K562 (cell line): ENCODE results near the gene SLC25A5. TPM values are rescaled to one million over a fixed set of nuclear protein-coding genes. Genes with fewer than 3 reads are reported as not detected.

Source experiments
- CGGBP1 ChIP-seq: fragments of 250-450 bp; sonication (Bioruptor Pico); IDR thresholded peaks from 2 replicates; pipeline ENCODE4 v1.9.0; 2021; ENCODE audit warnings: mild to moderate bottlenecking
- EGR1 ChIP-seq: fragments of 450-650 bp; conservative IDR thresholded peaks from 2 replicates; pipeline ENCODE4 v1.6.1; 2017; ENCODE audit warnings: mild to moderate bottlenecking
- ERF ChIP-seq: fragments of 450-650 bp; formaldehyde crosslinking; IDR thresholded peaks from 2 replicates; pipeline ENCODE4 v1.4.0; 2020; ENCODE audit warnings: mild to moderate bottlenecking, mixed read lengths
- HMG20A ChIP-seq: fragments of 450-650 bp; formaldehyde crosslinking; conservative IDR thresholded peaks from 2 replicates; pipeline ENCODE4 v1.4.0; 2020; ENCODE audit warnings: mild to moderate bottlenecking, mixed read lengths
- NCOA2 ChIP-seq, 2 experiments: fragments of 450-650 bp; IDR thresholded peaks; 2 replicates each; pipeline ENCODE4 v1.6.1; 2018; ENCODE audit warnings: mild to moderate bottlenecking in 2 of 2, moderate library complexity in 1 of 2; ENCODE audit not compliant: partially characterized antibody in 2 of 2
- NKRF ChIP-seq: fragments of 450-650 bp; IDR thresholded peaks from 2 replicates; pipeline ENCODE4 v1.6.1; 2016; ENCODE audit warnings: borderline replicate concordance
- RBM34 ChIP-seq: fragments of 200-400 bp; formaldehyde crosslinking; IDR thresholded peaks from 2 replicates; pipeline ENCODE4 v1.6.1; 2018; ENCODE audit warnings: low read length, borderline replicate concordance; ENCODE audit not compliant: insufficient read depth
- RNF2 ChIP-seq: sonication (generic); IDR thresholded peaks from 2 replicates; pipeline ENCODE4 v1.6.1; 2016
- TEAD2 ChIP-seq: fragments of 450-650 bp; IDR thresholded peaks from 2 replicates; pipeline ENCODE4 v1.6.1; 2016; ENCODE audit warnings: missing genetic modification characterization, control low read depth, missing compliant biosample characterization
- TRIM24 ChIP-seq, 2 experiments: fragments of 450-650 bp; IDR thresholded peaks; 2 replicates each; pipeline ENCODE4 v1.6.1; 2016
- ZNF699 ChIP-seq: fragments of 250-450 bp; sonication (Bioruptor Pico); IDR thresholded peaks from 2 replicates; pipeline ENCODE4 v1.8.0; 2021; ENCODE audit warnings: mild to moderate bottlenecking, moderate library complexity; ENCODE audit not compliant: insufficient replicate concordance
- polyA plus RNA-seq, 8 experiments: library from polyadenylated mRNA; depleted of rRNA in 4 of 8; stranded (reverse) in 5 of 8; unstranded in 3 of 8; fragments of >200 nt; fragmentation: Nextera tagmentation in 2 of 8; fragmentation: Illumina TruSeq in 1 of 8; extraction: Ambion mirVana in 2 of 8; extraction: Trizol in 1 of 8; gene quantifications; 2 replicates each; pipeline versions ENCODE4 v1.2.1 to v1.2.3, GENCODE V29; 2011 to 2014; ENCODE audit warnings: inconsistent platforms in 1 of 8, missing spikeins in 1 of 8
- total RNA-seq, 7 experiments: library from RNA; depleted of rRNA in 6 of 7; stranded (reverse); fragments of >200 nt in 6 of 7; fragmentation: Illumina TruSeq in 2 of 7; extraction: Trizol in 2 of 7; gene quantifications; 2 replicates each; pipeline versions ENCODE4 v1.2.1 to v1.2.3, GENCODE V29; 2011 to 2021; ENCODE audit warnings: low replicate concordance in 1 of 7
- TF ChIP-seq, protein P1 (sequence below): fragments of 450-650 bp; IDR thresholded peaks from 2 replicates; pipeline ENCODE4 v1.6.1; 2018; ENCODE audit not compliant: partially characterized antibody
- TF ChIP-seq, protein P2 (sequence below): sonication (generic); formaldehyde crosslinking; IDR thresholded peaks from 2 replicates; pipeline ENCODE4 v1.8.0; 2023; ENCODE audit warnings: missing genetic modification reagents, mild to moderate bottlenecking, borderline replicate concordance
- TF ChIP-seq, protein P3 (sequence below): IDR thresholded peaks from 2 replicates; pipeline ENCODE4 v1.6.1; 2014; ENCODE audit warnings: antibody characterized with exemption

SLC25A5 gene
- total and polyA plus RNA-seq, 9 of the 15 experiments (the other 6 are each of a cell fraction or from before 2014, with no cell fraction given): 470 to 5,247 (median 596) TPM

DNA sequence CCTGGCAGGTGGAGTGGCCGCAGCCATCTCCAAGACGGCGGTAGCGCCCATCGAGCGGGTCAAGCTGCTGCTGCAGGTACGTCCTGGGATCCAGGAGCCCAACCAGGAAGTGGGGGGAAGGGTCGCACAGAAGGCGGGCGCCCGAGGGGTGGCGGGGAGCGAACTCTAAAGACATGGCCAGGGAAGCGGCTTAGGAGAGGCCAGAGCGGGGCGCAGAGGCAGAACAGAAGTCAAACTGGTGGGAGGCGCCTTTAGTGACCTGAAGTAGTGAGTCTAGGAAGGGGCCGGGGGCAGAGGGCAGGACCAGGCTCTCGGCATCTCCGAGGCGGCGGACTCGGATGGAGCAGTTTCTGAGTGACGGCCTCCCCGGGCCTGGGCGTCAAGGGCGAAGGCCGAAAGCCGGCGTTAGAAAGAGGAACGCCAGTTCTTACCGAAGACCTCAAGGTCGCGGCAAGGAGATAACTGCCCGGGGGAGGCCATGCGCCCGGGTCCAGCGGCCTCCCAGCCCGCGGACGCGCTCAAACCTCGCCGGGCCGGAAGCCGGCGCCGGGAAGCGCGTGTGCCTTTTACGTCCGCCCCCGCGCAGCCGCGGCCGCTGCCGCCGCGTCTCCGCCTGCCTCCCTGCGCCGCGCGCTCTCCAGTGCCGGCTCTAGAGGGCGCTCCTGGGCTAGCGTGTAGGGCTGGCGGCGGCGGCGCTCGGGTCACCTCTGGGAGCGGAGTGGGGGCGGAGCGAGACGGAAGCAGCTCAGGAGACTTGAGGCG is 488 bp downstream of the SLC25A5 start (continued):
- TF ChIP-seq, protein P1, sequence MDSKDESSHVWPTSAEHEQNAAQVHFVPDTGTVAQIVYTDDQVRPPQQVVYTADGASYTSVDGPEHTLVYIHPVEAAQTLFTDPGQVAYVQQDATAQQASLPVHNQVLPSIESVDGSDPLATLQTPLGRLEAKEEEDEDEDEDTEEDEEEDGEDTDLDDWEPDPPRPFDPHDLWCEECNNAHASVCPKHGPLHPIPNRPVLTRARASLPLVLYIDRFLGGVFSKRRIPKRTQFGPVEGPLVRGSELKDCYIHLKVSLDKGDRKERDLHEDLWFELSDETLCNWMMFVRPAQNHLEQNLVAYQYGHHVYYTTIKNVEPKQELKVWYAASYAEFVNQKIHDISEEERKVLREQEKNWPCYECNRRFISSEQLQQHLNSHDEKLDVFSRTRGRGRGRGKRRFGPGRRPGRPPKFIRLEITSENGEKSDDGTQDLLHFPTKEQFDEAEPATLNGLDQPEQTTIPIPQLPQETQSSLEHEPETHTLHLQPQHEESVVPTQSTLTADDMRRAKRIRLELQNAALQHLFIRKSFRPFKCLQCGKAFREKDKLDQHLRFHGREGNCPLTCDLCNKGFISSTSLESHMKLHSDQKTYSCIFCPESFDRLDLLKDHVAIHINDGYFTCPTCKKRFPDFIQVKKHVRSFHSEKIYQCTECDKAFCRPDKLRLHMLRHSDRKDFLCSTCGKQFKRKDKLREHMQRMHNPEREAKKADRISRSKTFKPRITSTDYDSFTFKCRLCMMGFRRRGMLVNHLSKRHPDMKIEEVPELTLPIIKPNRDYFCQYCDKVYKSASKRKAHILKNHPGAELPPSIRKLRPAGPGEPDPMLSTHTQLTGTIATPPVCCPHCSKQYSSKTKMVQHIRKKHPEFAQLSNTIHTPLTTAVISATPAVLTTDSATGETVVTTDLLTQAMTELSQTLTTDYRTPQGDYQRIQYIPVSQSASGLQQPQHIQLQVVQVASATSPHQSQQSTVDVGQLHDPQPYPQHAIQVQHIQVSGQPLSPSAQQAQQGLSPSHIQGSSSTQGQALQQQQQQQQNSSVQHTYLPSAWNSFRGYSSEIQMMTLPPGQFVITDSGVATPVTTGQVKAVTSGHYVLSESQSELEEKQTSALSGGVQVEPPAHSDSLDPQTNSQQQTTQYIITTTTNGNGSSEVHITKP: no peak
- TF ChIP-seq RNF2 (no peak), NKRF (peak; percentile 49; the same call in 1 of the 2 replicates), HMG20A (CRISPR knock-in tag) (no peak), NCOA2 (IDR thresholded peaks at IDR 0.05; ENCODE audit: partially characterized antibody in 2 of 2) (no peak), TRIM24 (IDR thresholded peaks at IDR 0.05) (0 out of 4 replicates have a peak, but pooled peaks of 1 of the 2 experiments have one; percentile 14), EGR1 (peak; percentile 79), CGGBP1 (CRISPR knock-in tag) (no peak), RBM34 (no peak), ZNF699 (CRISPR knock-in tag) (no peak), ERF (CRISPR knock-in tag) (peak; percentile 77), TEAD2 (no peak)
- TF ChIP-seq, protein P2, sequence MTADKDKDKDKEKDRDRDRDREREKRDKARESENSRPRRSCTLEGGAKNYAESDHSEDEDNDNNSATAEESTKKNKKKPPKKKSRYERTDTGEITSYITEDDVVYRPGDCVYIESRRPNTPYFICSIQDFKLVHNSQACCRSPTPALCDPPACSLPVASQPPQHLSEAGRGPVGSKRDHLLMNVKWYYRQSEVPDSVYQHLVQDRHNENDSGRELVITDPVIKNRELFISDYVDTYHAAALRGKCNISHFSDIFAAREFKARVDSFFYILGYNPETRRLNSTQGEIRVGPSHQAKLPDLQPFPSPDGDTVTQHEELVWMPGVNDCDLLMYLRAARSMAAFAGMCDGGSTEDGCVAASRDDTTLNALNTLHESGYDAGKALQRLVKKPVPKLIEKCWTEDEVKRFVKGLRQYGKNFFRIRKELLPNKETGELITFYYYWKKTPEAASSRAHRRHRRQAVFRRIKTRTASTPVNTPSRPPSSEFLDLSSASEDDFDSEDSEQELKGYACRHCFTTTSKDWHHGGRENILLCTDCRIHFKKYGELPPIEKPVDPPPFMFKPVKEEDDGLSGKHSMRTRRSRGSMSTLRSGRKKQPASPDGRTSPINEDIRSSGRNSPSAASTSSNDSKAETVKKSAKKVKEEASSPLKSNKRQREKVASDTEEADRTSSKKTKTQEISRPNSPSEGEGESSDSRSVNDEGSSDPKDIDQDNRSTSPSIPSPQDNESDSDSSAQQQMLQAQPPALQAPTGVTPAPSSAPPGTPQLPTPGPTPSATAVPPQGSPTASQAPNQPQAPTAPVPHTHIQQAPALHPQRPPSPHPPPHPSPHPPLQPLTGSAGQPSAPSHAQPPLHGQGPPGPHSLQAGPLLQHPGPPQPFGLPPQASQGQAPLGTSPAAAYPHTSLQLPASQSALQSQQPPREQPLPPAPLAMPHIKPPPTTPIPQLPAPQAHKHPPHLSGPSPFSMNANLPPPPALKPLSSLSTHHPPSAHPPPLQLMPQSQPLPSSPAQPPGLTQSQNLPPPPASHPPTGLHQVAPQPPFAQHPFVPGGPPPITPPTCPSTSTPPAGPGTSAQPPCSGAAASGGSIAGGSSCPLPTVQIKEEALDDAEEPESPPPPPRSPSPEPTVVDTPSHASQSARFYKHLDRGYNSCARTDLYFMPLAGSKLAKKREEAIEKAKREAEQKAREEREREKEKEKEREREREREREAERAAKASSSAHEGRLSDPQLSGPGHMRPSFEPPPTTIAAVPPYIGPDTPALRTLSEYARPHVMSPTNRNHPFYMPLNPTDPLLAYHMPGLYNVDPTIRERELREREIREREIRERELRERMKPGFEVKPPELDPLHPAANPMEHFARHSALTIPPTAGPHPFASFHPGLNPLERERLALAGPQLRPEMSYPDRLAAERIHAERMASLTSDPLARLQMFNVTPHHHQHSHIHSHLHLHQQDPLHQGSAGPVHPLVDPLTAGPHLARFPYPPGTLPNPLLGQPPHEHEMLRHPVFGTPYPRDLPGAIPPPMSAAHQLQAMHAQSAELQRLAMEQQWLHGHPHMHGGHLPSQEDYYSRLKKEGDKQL (CRISPR knock-in tag): no peak
- TF ChIP-seq, protein P3, sequence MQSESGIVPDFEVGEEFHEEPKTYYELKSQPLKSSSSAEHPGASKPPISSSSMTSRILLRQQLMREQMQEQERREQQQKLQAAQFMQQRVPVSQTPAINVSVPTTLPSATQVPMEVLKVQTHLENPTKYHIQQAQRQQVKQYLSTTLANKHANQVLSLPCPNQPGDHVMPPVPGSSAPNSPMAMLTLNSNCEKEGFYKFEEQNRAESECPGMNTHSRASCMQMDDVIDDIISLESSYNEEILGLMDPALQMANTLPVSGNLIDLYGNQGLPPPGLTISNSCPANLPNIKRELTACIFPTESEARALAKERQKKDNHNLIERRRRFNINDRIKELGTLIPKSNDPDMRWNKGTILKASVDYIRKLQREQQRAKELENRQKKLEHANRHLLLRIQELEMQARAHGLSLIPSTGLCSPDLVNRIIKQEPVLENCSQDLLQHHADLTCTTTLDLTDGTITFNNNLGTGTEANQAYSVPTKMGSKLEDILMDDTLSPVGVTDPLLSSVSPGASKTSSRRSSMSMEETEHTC: no peak
